DMS 273 (cell line): Measurements from ENCODE around the gene TRAK2.
"Not testable (repeated sequence)": the region's sequence is repeated elsewhere in the genome, so short reads cannot be mapped to it uniquely, and the experiment has no call there.

ENCODE experiments used
- DNase-seq: peaks from one replicate; lab custom pipeline; 2025; ENCODE audit not compliant: unreplicated experiment; lab: John Stamatoyannopoulos, UW

The TRAK2 gene

GRCh38 chr2:201452058-201452921, 1.0 kb upstream of the TRAK2 start:
- DNase-seq, result peak; percentile 37

DNA sequence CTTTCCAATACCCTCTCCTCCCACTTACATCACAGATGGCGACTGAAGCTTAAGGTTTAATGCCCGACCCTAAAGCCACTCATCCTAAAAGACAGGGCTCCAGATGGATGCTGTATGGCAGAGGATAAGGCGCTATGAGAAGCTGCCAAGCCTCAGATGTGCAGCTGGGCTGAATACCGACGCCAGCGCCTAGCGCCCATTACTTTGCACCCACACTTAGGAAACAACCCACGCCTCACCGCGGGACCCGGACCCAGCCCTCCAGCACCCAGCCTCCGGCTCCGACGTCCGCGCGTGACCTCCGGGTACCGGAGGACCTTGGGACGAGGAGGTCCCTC, 335 bp downstream of the TRAK2 start:
- DNase-seq, result peak; percentile 88

GRCh38 chr2:201448701-201449100, 2.6 kb downstream of the TRAK2 start:
- DNase-seq, result no peak

DNA sequence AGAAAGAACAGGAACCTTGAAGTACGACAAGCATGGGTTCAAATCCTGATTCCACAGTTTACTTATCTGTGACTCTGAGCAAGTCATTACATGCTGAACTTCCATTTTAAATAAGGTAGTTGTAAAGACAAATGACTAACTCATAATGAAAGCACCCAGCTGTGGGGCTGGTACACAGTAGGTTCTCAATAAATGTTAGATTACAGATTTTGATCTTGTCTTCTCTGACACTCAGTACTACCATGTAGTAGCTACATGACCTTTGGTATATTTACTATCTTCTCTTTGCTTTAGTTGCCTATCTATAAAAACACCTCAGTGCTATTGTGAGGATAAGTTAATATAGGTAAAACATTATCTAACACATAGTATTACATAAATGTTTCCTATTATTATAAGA, 3.2 kb downstream of the TRAK2 start:
- no peak for DNase-seq

DNA sequence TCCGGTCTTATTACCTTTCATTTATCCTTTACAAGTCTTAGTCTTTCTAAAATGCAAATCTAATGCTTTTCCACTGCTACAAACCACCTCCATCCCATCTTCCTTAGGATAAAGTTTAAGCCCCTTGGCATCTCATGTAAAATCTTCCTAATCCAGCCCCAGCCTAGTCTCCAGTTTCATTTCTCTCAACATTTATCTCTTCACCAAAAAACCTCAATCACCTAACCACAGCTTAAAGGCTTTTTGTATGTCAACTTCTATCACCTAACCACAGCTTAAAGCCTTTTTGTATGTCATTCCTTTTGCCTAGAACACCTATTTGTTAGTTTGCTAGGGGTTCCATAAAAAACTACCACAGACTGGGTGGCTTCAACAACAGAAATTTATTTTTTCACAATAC, 4.2 kb downstream of the TRAK2 start:
- DNase-seq, result no peak

DNA sequence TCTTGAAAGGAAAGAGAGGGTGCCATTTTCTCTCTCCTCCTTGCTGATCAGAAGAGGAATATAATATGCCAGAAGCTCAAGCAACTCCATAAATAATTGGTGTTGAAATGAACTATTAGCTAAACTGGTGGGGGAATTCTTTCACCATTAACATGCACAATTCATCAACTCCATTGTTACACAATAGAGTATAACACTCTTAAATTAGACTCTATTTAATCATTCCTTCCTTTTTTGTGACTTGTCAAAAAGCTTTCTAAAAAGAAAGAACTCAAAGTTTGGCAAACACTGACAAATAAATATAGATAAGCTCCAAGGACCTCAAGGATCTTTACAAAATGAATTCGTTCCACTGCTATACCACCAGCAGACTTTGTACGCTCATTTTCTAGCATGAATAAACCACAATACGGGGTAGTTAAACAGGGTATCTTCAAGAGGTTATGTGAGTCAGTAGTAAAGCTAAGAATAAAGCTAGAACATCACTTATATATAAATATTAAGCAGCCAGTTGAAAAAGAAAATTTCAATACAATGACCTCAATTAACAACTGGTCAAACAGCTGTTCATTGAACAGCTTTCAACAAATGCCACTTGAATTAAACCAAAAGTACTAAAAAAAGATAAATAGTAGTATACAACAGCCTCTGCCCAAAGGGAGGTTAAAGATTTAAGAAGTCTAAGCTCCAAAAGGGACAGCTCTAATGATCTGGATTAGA, 6.4 kb downstream of the TRAK2 start:
- DNase-seq, result no peak

DNA sequence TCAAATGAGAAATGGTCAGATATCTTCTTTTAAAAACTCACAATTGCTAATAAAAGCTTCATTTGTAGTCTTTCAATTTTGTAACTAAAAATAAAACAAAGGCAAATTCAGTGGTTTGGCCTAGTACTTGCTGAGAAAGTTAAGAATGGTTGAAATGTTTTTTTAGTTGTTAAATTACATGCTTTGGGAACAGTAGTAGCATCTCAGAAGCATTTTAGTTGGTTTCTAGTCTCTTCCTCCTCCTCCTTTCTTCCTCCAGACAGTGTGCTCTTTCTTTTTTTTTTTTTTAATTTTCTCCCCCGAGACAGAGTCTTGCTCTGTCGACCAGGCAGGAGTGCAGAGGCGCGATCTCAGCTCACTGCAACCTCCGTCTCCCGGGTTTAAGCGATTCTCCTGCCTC, 9.8 kb downstream of the TRAK2 start:
- no peak for DNase-seq

GRCh38 chr2:201440182-201440581, 11.1 kb downstream of the TRAK2 start:
- peak; percentile 24 for DNase-seq

GRCh38 chr2:201439336-201439922, 11.8 kb downstream of the TRAK2 start:
- DNase-seq, result not testable (repeated sequence)

DNA sequence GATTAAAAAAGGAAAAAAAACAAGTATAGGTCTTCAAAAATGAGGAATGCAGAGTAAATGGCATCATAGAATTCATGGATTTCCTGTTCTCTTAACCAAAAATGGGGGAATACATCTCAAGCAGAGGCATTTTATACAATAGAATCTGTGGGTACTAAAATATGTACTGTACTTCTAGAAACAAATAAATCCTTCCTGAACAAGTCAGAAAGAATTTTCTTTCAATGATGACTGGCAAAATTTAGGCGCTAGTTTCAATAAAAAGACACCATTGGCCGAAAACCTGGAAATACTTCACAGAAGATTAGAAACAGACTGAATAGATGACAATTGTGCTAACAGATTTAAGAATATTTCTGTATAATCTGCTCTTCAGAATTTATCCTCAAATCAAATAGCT, 15.1 kb downstream of the TRAK2 start:
- no peak for DNase-seq

GRCh38 chr2:201433394-201433995, 17.8 kb downstream of the TRAK2 start:
- no peak for DNase-seq

- peak; percentile 31 for DNase-seq
These were observed 18.5 kb downstream of the TRAK2 start for GRCh38 chr2:201432621-201433393.

DNA sequence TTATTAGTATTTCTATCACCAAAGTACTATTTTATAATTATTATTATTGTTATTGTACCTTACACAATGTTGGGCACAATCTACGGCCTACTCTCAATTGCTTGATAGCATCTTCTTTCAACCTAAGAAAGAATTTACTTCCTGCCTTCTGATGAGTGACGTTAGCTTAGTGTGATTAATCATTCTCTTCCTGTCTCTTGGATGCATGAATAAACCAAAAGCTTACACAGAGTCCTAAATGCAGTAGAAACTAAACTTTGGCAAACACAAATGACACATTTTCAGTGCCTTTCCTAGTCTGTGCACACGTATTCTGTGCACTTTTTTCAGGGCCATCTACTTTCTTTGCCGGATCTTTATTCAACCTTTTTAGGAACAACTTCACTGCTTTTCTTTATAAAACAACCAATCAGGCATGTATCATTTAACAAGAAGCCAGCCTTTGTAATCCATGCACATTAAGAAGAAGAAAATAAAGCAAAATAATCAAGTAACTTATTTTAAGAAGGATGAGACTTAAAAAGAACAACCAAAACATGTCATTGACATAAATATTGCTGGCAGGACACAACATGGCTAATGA, 19.1 kb downstream of the TRAK2 start:
- DNase-seq, result no peak

GRCh38 chr2:201430839-201431238, 20.4 kb downstream of the TRAK2 start:
- no peak for DNase-seq

GRCh38 chr2:201430322-201430721, 20.9 kb downstream of the TRAK2 start:
- not testable (repeated sequence) for DNase-seq

DNA sequence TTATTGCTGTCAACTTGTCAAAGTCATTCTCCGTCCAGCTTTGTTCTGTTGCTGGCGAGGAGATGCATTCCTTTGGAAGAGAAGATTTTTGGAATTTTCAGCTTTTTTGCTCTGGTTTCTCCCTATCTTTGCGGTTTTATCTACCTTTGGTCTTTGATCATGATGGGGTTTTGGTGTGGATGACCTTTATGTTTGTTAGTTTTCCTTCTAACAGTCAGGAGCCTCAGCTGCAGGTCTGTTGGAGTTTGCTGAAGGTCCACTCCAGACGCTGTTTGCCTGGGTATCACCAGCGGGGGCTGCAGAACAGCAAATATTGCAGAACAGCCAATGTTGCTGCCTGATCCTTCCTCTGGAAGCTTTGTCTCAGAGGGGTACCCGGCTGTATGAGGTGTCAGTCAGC, 21.4 kb downstream of the TRAK2 start:
- not testable (repeated sequence) for DNase-seq

DNA sequence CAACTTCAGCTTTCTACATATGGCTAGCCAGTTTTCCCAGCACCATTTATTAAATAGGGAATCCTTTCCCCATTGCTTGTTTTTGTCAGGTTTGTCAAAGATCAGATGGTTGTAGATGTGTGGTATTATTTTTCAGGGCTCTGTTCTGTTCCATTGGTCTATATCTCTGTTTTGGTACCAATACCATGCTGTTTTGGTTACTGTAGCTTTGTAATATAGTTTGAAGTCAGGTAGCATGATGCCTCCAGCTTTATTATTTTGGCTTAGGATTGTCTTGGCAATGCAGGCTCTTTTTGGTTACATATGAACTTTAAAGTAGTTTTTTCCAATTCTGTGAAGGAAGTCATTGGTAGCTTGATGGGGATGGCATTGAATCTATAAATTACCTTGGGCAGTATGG, 22.9 kb downstream of the TRAK2 start:
- not testable (repeated sequence) for DNase-seq

DNA sequence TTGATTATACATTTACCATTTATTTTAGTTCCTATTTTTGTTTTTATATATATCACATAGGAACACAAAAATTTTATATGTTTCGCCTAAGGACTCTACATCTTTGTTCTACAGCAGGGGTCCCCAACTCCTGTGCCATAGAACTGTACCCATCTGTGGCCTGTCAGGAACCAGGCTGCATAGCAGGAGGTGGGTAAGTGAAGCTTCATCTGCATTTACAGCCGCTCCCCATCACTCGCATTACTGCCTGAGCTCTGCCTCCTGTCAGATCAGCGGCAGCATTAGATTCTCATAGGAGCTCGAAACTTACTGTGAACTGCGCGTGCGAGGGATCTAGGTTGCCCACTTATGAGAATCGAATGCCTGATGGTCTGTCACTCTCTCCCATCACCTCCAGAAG, 25.3 kb downstream of the TRAK2 start:
- DNase-seq, result no peak

DNA sequence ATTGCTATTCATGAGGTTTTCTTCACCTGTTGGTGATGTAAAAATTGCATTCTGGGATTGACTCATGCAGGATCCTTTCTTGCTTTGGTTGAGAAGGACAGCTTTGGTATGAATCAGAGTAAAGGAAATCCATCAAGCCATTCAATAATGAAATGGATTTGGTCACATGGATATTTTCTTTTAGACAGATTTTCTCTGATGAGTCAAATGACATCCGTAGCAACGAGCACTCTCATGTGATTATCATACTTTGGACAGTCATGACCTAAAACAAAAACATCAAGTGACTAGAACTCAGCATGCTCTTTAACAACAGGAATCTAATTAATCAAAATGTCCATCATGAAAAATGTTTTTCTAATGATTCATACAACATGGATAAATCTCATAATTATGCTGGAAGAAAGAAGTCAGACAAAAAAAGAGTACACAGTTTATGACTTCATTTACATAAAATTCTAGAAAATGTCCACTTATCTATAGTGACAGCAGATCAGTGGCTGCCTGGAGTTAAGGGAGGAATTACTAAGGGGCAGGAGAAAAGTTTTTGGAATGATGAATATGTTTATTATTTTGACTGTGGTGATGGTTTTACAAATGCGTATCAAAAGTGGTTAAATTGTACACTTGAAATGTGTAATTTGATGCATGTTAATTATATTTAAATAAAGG, 30.7 kb downstream of the TRAK2 start:
- no peak for DNase-seq

- DNase-seq, result no peak
These were observed 31.3 kb downstream of the TRAK2 start for GRCh38 chr2:201419986-201420385.
